ENCODE data around the gene PRSS48.
"Not testable (repeated sequence)": the region's sequence is repeated elsewhere in the genome, so short reads cannot be mapped to it uniquely, and the experiment has no call there.

The PRSS48 gene

GRCh38 chr4:151250706-151251105, 26.3 kb upstream of the PRSS48 start:
- DNase-seq (ENCODE audit: low read depth), result no peak
- no peak for TF ChIP-seq CTCF (IDR thresholded peaks at IDR 0.05; ENCODE audit: low read depth, low read length, missing control alignments)
- no peak overlapping the region for H3K4me3 ChIP-seq (ENCODE audit: low read depth, low read length)

GRCh38 chr4:151251603-151252304, 25.2 kb upstream of the PRSS48 start:
- no peak overlapping the region for H3K4me3 ChIP-seq (ENCODE audit: low read depth, low read length)
- no peak for TF ChIP-seq CTCF (IDR thresholded peaks at IDR 0.05; ENCODE audit: low read depth, low read length, missing control alignments)
- no peak for DNase-seq (ENCODE audit: low read depth)

- H3K4me3 ChIP-seq (ENCODE audit: low read depth, low read length); DNase-seq (ENCODE audit: low read depth): not testable (repeated sequence)
These were observed 21.7 kb upstream of the PRSS48 start for GRCh38 chr4:151255226-151255625.

- not testable (repeated sequence) for H3K4me3 ChIP-seq (ENCODE audit: low read depth, low read length)
These were observed 21.3 kb upstream of the PRSS48 start for GRCh38 chr4:151255680-151256079.

GRCh38 chr4:151256134-151256533, 20.8 kb upstream of the PRSS48 start:
- no peak overlapping the region for H3K4me3 ChIP-seq (ENCODE audit: low read depth, low read length)
- DNase-seq (ENCODE audit: low read depth), result no peak
- TF ChIP-seq CTCF (IDR thresholded peaks at IDR 0.05; ENCODE audit: low read depth, low read length, missing control alignments), result no peak

More at GRCh38 chr4:151255680-151256079, 21.3 kb upstream of the PRSS48 start:
- not testable (repeated sequence) for DNase-seq (ENCODE audit: low read depth)

- H3K4me3 ChIP-seq (ENCODE audit: low read depth, low read length), result no peak overlapping the region
- no peak for TF ChIP-seq CTCF (IDR thresholded peaks at IDR 0.05; ENCODE audit: low read depth, low read length, missing control alignments)
- no peak for DNase-seq (ENCODE audit: low read depth)
These were observed 19.3 kb upstream of the PRSS48 start for GRCh38 chr4:151257704-151258103.

GRCh38 chr4:151259752-151260151, 17.2 kb upstream of the PRSS48 start:
- DNase-seq (ENCODE audit: low read depth), result no peak
- H3K4me3 ChIP-seq (ENCODE audit: low read depth, low read length), result no peak overlapping the region
- no peak for TF ChIP-seq CTCF (IDR thresholded peaks at IDR 0.05; ENCODE audit: low read depth, low read length, missing control alignments)

- no peak overlapping the region for H3K4me3 ChIP-seq (ENCODE audit: low read depth, low read length)
- no peak for TF ChIP-seq CTCF (IDR thresholded peaks at IDR 0.05; ENCODE audit: low read depth, low read length, missing control alignments)
- DNase-seq (ENCODE audit: low read depth), result no peak
These were observed 16.4 kb upstream of the PRSS48 start for GRCh38 chr4:151260526-151260925.
